GM06990 (cell line): ENCODE results near the gene RNU2-1.

Experiments used
- DNase-seq: peaks from one replicate; pipeline ENCODE4 v3.0.0-alpha.2; 2011; ENCODE audit not compliant: insufficient read length; ENCODE audit errors: extremely low read depth
- H3K27me3 ChIP-seq: replicated peaks from 2 replicates; pipeline ENCODE4 v1.6.0; 2011; ENCODE audit warnings: low read length; ENCODE audit not compliant: control insufficient read depth, insufficient read depth
- H3K36me3 ChIP-seq: 2 replicates; pipeline ENCODE4 v1.5.1; 2011; ENCODE audit warnings: low read length; ENCODE audit not compliant: control insufficient read depth, insufficient read depth
- H3K4me3 ChIP-seq: replicated peaks from 2 replicates; pipeline ENCODE4 v1.5.1; 2011; ENCODE audit warnings: low read depth, mild to moderate bottlenecking, control low read depth, low read length
- CTCF ChIP-seq: IDR thresholded peaks from 2 replicates; pipeline ENCODE4 v1.5.1; 2011; ENCODE audit warnings: low read length, control low read depth, mild to moderate bottlenecking, inconsistent platforms; ENCODE audit not compliant: insufficient read depth, poor library complexity, severe bottlenecking

RNU2-1 gene

GRCh38 chr17:43217614-43218087 lies 16.1 kb downstream of the RNU2-1 start:
- H3K4me3 ChIP-seq: no peak overlapping the region
- no peak for TF ChIP-seq CTCF
- DNase-seq: no peak
- no peaks in the 10 kb centered on the region for H3K27me3 ChIP-seq
- H3K36me3 ChIP-seq: peaks cover 28% of the 10 kb centered on the region

- TF ChIP-seq CTCF: no peak
- Histone ChIP-seq H3K27me3 (no peaks in the 10 kb centered on the region), H3K36me3 (peaks cover 28% of the 10 kb centered on the region), H3K4me3 (no peak overlapping the region)
- no peak for DNase-seq
These were observed 16.8 kb downstream of the RNU2-1 start for GRCh38 chr17:43216762-43217613.

GRCh38 chr17:43216369-43216761 lies 17.4 kb downstream of the RNU2-1 start:
- DNase-seq: no peak
- Histone ChIP-seq H3K27me3 (no peaks in the 10 kb centered on the region), H3K36me3 (peaks cover 28% of the 10 kb centered on the region), H3K4me3 (no peak overlapping the region)
- TF ChIP-seq CTCF: no peak

GRCh38 chr17:43215341-43215740 lies 18.4 kb downstream of the RNU2-1 start:
- Histone ChIP-seq H3K36me3 (peaks cover 24% of the 10 kb centered on the region), H3K27me3 (no peaks in the 10 kb centered on the region), H3K4me3 (no peak overlapping the region)
- no peak for DNase-seq
- TF ChIP-seq CTCF: no peak

- Histone ChIP-seq H3K36me3 (peaks cover 21% of the 10 kb centered on the region), H3K27me3 (no peaks in the 10 kb centered on the region), H3K4me3 (peak overlapping the region; percentile 78)
- DNase-seq: no peak
- TF ChIP-seq CTCF: no peak
These were observed 20.2 kb downstream of the RNU2-1 start for GRCh38 chr17:43213545-43213944.
